Liver (tissue), 3 donors: Measurements from ENCODE around the gene ZACN.

Experiments
- CTCF ChIP-seq: fragments of 150-350 bp; IDR thresholded peaks from 2 replicates; pipeline ENCODE4 v1.5.1; 2017; ENCODE audit warnings: improper control_type of control experiment, low read depth, low read length; ENCODE audit not compliant: missing input control
- EGR1 ChIP-seq, 2 donors: IDR thresholded peaks; 2 replicates each; pipeline ENCODE4 v1.6.1; 2016 to 2018; ENCODE audit warnings: antibody characterized with exemption in 2 of 2, low read depth in 2 of 2
- FOXA1 ChIP-seq: IDR thresholded peaks from 2 replicates; pipeline ENCODE4 v1.6.1; 2016; ENCODE audit warnings: antibody characterized with exemption
- GABPA ChIP-seq, 2 donors: IDR thresholded peaks in 1 of 2; conservative IDR thresholded peaks in 1 of 2; 2 replicates each; pipeline ENCODE4 v1.6.1; 2016; ENCODE audit warnings: antibody characterized with exemption in 2 of 2, mild to moderate bottlenecking in 1 of 2, moderate library complexity in 1 of 2
- RXRA ChIP-seq, 2 donors: IDR thresholded peaks; 2 replicates each; pipeline ENCODE4 v1.6.1; 2017 to 2018; ENCODE audit warnings: antibody characterized with exemption in 2 of 2, mild to moderate bottlenecking in 1 of 2
- SP1 ChIP-seq: IDR thresholded peaks from 2 replicates; pipeline ENCODE4 v1.6.1; 2018; ENCODE audit warnings: antibody characterized with exemption, mild to moderate bottlenecking
- TAF1 ChIP-seq: conservative IDR thresholded peaks from 2 replicates; pipeline ENCODE4 v1.6.1; 2016; ENCODE audit warnings: antibody characterized with exemption, mild to moderate bottlenecking
- TF ChIP-seq, protein P1 (sequence below): IDR thresholded peaks from 2 replicates; pipeline ENCODE4 v1.6.1; 2016; ENCODE audit warnings: antibody characterized with exemption
- TF ChIP-seq, protein P2 (sequence below): IDR thresholded peaks from 2 replicates; pipeline ENCODE4 v1.6.1; 2016; ENCODE audit warnings: antibody characterized with exemption
- donor health status: healthy.
- donor health status: healthy.

- TF ChIP-seq GABPA (IDR thresholded peaks at IDR 0.05 in 1 of 2, conservative IDR thresholded peaks at IDR 0.05 in 1 of 2): no peak
- no peak for TF ChIP-seq TAF1
- TF ChIP-seq SP1: no peak
- TF ChIP-seq, protein P1, sequence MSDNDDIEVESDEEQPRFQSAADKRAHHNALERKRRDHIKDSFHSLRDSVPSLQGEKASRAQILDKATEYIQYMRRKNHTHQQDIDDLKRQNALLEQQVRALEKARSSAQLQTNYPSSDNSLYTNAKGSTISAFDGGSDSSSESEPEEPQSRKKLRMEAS: no peak
- TF ChIP-seq CTCF: no peak
- TF ChIP-seq EGR1 (IDR thresholded peaks at IDR 0.05; ENCODE audit: low read depth in 2 of 2): no peak
- TF ChIP-seq, protein P2, sequence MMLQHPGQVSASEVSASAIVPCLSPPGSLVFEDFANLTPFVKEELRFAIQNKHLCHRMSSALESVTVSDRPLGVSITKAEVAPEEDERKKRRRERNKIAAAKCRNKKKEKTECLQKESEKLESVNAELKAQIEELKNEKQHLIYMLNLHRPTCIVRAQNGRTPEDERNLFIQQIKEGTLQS: no peak
- TF ChIP-seq RXRA (IDR thresholded peaks at IDR 0.05): no peak
- TF ChIP-seq FOXA1: no peak
These were observed 45.8 kb upstream of the ZACN start for GRCh38 chr17:76033139-76033538.
